A549 (cell line): ENCODE results near the gene DOCK10. TPM values are rescaled to one million over a fixed set of nuclear protein-coding genes. Genes with fewer than 3 reads are reported as not detected.

ENCODE experiments used
- ATAC-seq, 2 experiments: fragments of 200-7000 bp in 1 of 2; fragments of >200 bp in 1 of 2; cut with Nextera tagmentation in 1 of 2; cut with Tn5 transposase in 1 of 2; 3 replicates each; pipeline versions ENCODE4 v1.8.0 to v1.9.1; 2018 to 2020; ENCODE audit warnings: mild to moderate bottlenecking in 1 of 2, moderate library complexity in 1 of 2
- CTCF ChIA-PET: fragments of 300-600 bp; sonication (Branson Sonifier 250); formaldehyde crosslinking; extraction: SDS; loops from one replicate; lab custom pipeline; 2021; ENCODE audit warnings: antibody characterized with exemption, inconsistent platforms; lab: Yijun Ruan, JAX
- POLR2A ChIA-PET: fragments of 350-600 bp; formaldehyde crosslinking; extraction: SDS; loops from one replicate; lab custom pipeline; 2021; ENCODE audit warnings: antibody characterized with exemption, inconsistent platforms; lab: Yijun Ruan, JAX
- DNase-seq, 2 experiments: peaks; one replicate each; pipeline versions ENCODE4 v3.0.0 to v3.0.0-alpha.2; 2011 to 2016; ENCODE audit warnings: low read depth in 1 of 2, low spot score in 1 of 2
- FAIRE-seq: peaks from 2 replicates; lab custom pipeline; 2011; peaks lifted over from hg19 to GRCh38; lab: Jason Lieb, UNC
- H3K27ac ChIP-seq, 2 experiments: fragments of >200 bp; sonication (Bioruptor Twin); formaldehyde crosslinking; 3 replicates each; pipeline ENCODE4 v1.5.1; 2016 to 2017
- H3K4me1 ChIP-seq: fragments of >200 bp; sonication (Bioruptor Twin); formaldehyde crosslinking; 3 replicates; pipeline ENCODE4 v1.6.1; 2016
- H3K4me2 ChIP-seq: fragments of >200 bp; sonication (Bioruptor Twin); formaldehyde crosslinking; 3 replicates; pipeline ENCODE4 v1.6.1; 2016
- H3K4me3 ChIP-seq: fragments of >200 bp; sonication (Bioruptor Twin); formaldehyde crosslinking; 3 replicates; pipeline ENCODE4 v1.5.1; 2016
- H3K9me3 ChIP-seq: fragments of >200 bp; sonication (Bioruptor Twin); formaldehyde crosslinking; 3 replicates; pipeline ENCODE4 v1.6.1; 2016
- BHLHE40 ChIP-seq: IDR thresholded peaks from 2 replicates; pipeline ENCODE4 v1.6.1; 2012; ENCODE audit warnings: low read depth, low read length, inconsistent platforms
- CBX8 ChIP-seq: fragments of 200-600 bp; sonication (generic); IDR thresholded peaks from 2 replicates; pipeline ENCODE4 v1.6.1; 2016
- CHD4 ChIP-seq: fragments of 200-600 bp; sonication (generic); IDR thresholded peaks from 2 replicates; pipeline ENCODE4 v1.6.1; 2016; ENCODE audit warnings: antibody characterized with exemption, mild to moderate bottlenecking, borderline replicate concordance
- E2F6 ChIP-seq: IDR thresholded peaks from 2 replicates; pipeline ENCODE4 v1.6.1; 2012; ENCODE audit warnings: low read depth, borderline replicate concordance
- EHF ChIP-seq: fragments of 250-450 bp; sonication (Bioruptor Pico); IDR thresholded peaks from 2 replicates; pipeline ENCODE4 v1.5.0; 2020; ENCODE audit warnings: mild to moderate bottlenecking
- EP300 ChIP-seq, 2 experiments: fragments of >200 bp; sonication (Bioruptor Twin); formaldehyde crosslinking; IDR thresholded peaks; 2 replicates in 1 of 2; 3 replicates in 1 of 2; pipeline ENCODE4 v1.6.1; 2016 to 2017
- ESRRA ChIP-seq: fragments of 150-350 bp; IDR thresholded peaks from 2 replicates; pipeline ENCODE4 v1.6.1; 2014; ENCODE audit warnings: mild to moderate bottlenecking, low read length, borderline replicate concordance
- FOSB ChIP-seq: fragments of 250-450 bp; sonication (Bioruptor Pico); IDR thresholded peaks from 2 replicates; pipeline ENCODE4 v1.5.0; 2020; ENCODE audit warnings: mild to moderate bottlenecking, moderate library complexity
- GATA3 ChIP-seq: IDR thresholded peaks from 2 replicates; pipeline ENCODE4 v1.6.1; 2012; ENCODE audit warnings: borderline replicate concordance
- HOXB13 ChIP-seq: fragments of 250-450 bp; sonication (Bioruptor Pico); IDR thresholded peaks from 2 replicates; pipeline ENCODE4 v1.5.0; 2020; ENCODE audit warnings: low read depth, mild to moderate bottlenecking, moderate library complexity
- MYC ChIP-seq: IDR thresholded peaks from 2 replicates; pipeline ENCODE4 v1.6.1; 2012; ENCODE audit warnings: mild to moderate bottlenecking, inconsistent platforms, low read length, improper control_type of control experiment, borderline replicate concordance
- NPAS2 ChIP-seq: fragments of 250-450 bp; sonication (Bioruptor Pico); IDR thresholded peaks from 2 replicates; pipeline ENCODE4 v1.8.0; 2022; ENCODE audit warnings: mild to moderate bottlenecking, moderate library complexity, borderline replicate concordance
- PBX3 ChIP-seq: IDR thresholded peaks from 2 replicates; pipeline ENCODE4 v1.6.1; 2012
- PHF8 ChIP-seq: fragments of 200-600 bp; sonication (generic); IDR thresholded peaks from 2 replicates; pipeline ENCODE4 v1.6.1; 2016; ENCODE audit warnings: low read depth, mild to moderate bottlenecking, antibody characterized with exemption, moderate library complexity, borderline replicate concordance
- POLR2A ChIP-seq: IDR thresholded peaks from 2 replicates; pipeline ENCODE4 v1.6.1; 2012; ENCODE audit warnings: mild to moderate bottlenecking, low read length
- POLR2AphosphoS2 ChIP-seq: conservative IDR thresholded peaks from 2 replicates; pipeline ENCODE4 v1.6.1; 2012; ENCODE audit warnings: low read length, improper control_type of control experiment, inconsistent platforms
- RFX5 ChIP-seq: fragments of 450-650 bp; IDR thresholded peaks from 2 replicates; pipeline ENCODE4 v1.7.1; 2014; ENCODE audit warnings: antibody characterized with exemption, mild to moderate bottlenecking, moderate library complexity
- SMC3 ChIP-seq: fragments of >200 bp; sonication (Bioruptor Twin); formaldehyde crosslinking; IDR thresholded peaks from 3 replicates; pipeline ENCODE4 v1.6.1; 2018; ENCODE audit warnings: inconsistent platforms
- TP53 ChIP-seq: fragments of 250-450 bp; sonication (Bioruptor Pico); IDR thresholded peaks from 2 replicates; pipeline ENCODE4 v1.5.0; 2021; ENCODE audit warnings: mild to moderate bottlenecking, moderate library complexity
- ZFP36 ChIP-seq: fragments of 450-650 bp; IDR thresholded peaks from 2 replicates; pipeline ENCODE4 v1.6.1; 2014; ENCODE audit warnings: borderline replicate concordance; ENCODE audit not compliant: partially characterized antibody
- ZSCAN20 ChIP-seq: fragments of 250-450 bp; sonication (Bioruptor Pico); IDR thresholded peaks from 2 replicates; pipeline ENCODE4 v1.8.0; 2022; ENCODE audit warnings: mild to moderate bottlenecking, moderate library complexity
- WGBS: methylation state at CpG from one replicate; pipeline ENCODE4 v1.1.6; 2017; ENCODE audit errors: missing lambda C conversion rate; 5-methylcytosine and 5-hydroxymethylcytosine counted together
- polyA plus RNA-seq, 4 experiments: library from polyadenylated mRNA; depleted of rRNA in 3 of 4; stranded (reverse); fragments of >200 nt; fragmentation: RNase III in 1 of 4; extraction: RNeasy Plus Mini Kit Qiagen cat#74134 plus additional on column Dnase treatment in 1 of 4; gene quantifications; 2 replicates in 3 of 4; 3 replicates in 1 of 4; pipeline ENCODE4 v1.2.3, GENCODE V29; 2011 to 2017
- TF ChIP-seq, protein P1 (sequence below): fragments of >200 bp; sonication (Bioruptor Twin); formaldehyde crosslinking; IDR thresholded peaks from 2 replicates; pipeline ENCODE4 v1.6.1; 2016
- TF ChIP-seq, protein P2 (sequence below): fragments of 200-600 bp; sonication (generic); IDR thresholded peaks from 2 replicates; pipeline ENCODE4 v1.6.1; 2016; ENCODE audit warnings: antibody characterized with exemption, mild to moderate bottlenecking, moderate library complexity
- TF ChIP-seq, protein P3 (sequence below): fragments of >200 bp; sonication (Bioruptor Twin); formaldehyde crosslinking; IDR thresholded peaks from 3 replicates; pipeline ENCODE4 v1.6.1; 2016
- TF ChIP-seq, protein P4 (sequence below): fragments of 450-650 bp; IDR thresholded peaks from 2 replicates; pipeline ENCODE4 v1.6.1; 2014; ENCODE audit warnings: antibody characterized with exemption

DOCK10 gene
- polyA plus RNA-seq, 2 of the 4 experiments (the other 2 are of a cell fraction) = 43.0 to 45.3 TPM

- 84% methylated on average over 11 of the region's 11 CpGs for WGBS
- H3K9me3 ChIP-seq = no peaks in the 10 kb centered on the region
- H3K4me2 ChIP-seq = no peak overlapping the region
- DNase-seq (no peak), FAIRE-seq (no peak), ATAC-seq (no peak; a peak in 1 of 6 replicates)
- ChIA-PET CTCF (interaction anchor here (0.7 kb wide), 1 partner anchor 176 kb away, joined by 4 read pairs; no protein-coding TSS in a partner anchor), POLR2A (no interaction called here)
- TF ChIP-seq CHD4 (no peak), PBX3 (no peak), EP300 (IDR thresholded peaks at IDR 0.05) (no peak)
- H3K4me3 ChIP-seq = no peak overlapping the region
- no peaks in the 10 kb centered on the region for H3K4me1 ChIP-seq
- no peak overlapping the region for H3K27ac ChIP-seq
Observed at GRCh38 chr2:224983712-224984554, 58.3 kb downstream of the DOCK10 start.

- H3K4me3 ChIP-seq = no peak overlapping the region
- TF ChIP-seq ZFP36 (no peak), ZSCAN20 (CRISPR knock-in tag) (no peak), E2F6 (no peak), EHF (CRISPR knock-in tag) (no peak), RFX5 (no peak), SMC3 (no peak), POLR2A (no peak), MYC (no peak), TP53 (no peak)
- TF ChIP-seq, protein P1, sequence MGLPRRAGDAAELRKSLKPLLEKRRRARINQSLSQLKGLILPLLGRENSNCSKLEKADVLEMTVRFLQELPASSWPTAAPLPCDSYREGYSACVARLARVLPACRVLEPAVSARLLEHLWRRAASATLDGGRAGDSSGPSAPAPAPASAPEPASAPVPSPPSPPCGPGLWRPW = no peak
- TF ChIP-seq, protein P2, sequence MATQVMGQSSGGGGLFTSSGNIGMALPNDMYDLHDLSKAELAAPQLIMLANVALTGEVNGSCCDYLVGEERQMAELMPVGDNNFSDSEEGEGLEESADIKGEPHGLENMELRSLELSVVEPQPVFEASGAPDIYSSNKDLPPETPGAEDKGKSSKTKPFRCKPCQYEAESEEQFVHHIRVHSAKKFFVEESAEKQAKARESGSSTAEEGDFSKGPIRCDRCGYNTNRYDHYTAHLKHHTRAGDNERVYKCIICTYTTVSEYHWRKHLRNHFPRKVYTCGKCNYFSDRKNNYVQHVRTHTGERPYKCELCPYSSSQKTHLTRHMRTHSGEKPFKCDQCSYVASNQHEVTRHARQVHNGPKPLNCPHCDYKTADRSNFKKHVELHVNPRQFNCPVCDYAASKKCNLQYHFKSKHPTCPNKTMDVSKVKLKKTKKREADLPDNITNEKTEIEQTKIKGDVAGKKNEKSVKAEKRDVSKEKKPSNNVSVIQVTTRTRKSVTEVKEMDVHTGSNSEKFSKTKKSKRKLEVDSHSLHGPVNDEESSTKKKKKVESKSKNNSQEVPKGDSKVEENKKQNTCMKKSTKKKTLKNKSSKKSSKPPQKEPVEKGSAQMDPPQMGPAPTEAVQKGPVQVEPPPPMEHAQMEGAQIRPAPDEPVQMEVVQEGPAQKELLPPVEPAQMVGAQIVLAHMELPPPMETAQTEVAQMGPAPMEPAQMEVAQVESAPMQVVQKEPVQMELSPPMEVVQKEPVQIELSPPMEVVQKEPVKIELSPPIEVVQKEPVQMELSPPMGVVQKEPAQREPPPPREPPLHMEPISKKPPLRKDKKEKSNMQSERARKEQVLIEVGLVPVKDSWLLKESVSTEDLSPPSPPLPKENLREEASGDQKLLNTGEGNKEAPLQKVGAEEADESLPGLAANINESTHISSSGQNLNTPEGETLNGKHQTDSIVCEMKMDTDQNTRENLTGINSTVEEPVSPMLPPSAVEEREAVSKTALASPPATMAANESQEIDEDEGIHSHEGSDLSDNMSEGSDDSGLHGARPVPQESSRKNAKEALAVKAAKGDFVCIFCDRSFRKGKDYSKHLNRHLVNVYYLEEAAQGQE = no peak
- no peak for FAIRE-seq
- no peaks in the 10 kb centered on the region for H3K4me1 ChIP-seq
- ChIA-PET POLR2A (no interaction called here), CTCF (no interaction called here)
- H3K4me2 ChIP-seq = no peak overlapping the region
- DNase-seq = no peak
- H3K27ac ChIP-seq = no peak overlapping the region
- 89% methylated on average over 14 of the region's 14 CpGs for WGBS
- ATAC-seq = no peak
- no peaks in the 10 kb centered on the region for H3K9me3 ChIP-seq
Observed at GRCh38 chr2:224982910-224983711, 59.2 kb downstream of the DOCK10 start.

GRCh38 chr2:224982226-224982625, 60.0 kb downstream of the DOCK10 start:
- no peak for ATAC-seq
- no peaks in the 10 kb centered on the region for H3K4me1 ChIP-seq
- no peak overlapping the region for H3K4me3 ChIP-seq
- WGBS = 95% methylated on average over 10 of the region's 10 CpGs
- H3K27ac ChIP-seq = no peak overlapping the region
- H3K9me3 ChIP-seq = no peaks in the 10 kb centered on the region
- POLR2A ChIA-PET = no interaction called here
- no peak for FAIRE-seq
- H3K4me2 ChIP-seq = no peak overlapping the region
- CTCF ChIA-PET = no interaction called here
- no peak for DNase-seq
- TF ChIP-seq, protein P3, sequence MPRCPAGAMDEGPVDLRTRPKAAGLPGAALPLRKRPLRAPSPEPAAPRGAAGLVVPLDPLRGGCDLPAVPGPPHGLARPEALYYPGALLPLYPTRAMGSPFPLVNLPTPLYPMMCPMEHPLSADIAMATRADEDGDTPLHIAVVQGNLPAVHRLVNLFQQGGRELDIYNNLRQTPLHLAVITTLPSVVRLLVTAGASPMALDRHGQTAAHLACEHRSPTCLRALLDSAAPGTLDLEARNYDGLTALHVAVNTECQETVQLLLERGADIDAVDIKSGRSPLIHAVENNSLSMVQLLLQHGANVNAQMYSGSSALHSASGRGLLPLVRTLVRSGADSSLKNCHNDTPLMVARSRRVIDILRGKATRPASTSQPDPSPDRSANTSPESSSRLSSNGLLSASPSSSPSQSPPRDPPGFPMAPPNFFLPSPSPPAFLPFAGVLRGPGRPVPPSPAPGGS = no peak
- TF ChIP-seq GATA3 = no peak
- TF ChIP-seq POLR2AphosphoS2 = no peak
- TF ChIP-seq, protein P4, sequence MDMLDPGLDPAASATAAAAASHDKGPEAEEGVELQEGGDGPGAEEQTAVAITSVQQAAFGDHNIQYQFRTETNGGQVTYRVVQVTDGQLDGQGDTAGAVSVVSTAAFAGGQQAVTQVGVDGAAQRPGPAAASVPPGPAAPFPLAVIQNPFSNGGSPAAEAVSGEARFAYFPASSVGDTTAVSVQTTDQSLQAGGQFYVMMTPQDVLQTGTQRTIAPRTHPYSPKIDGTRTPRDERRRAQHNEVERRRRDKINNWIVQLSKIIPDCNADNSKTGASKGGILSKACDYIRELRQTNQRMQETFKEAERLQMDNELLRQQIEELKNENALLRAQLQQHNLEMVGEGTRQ = no peak
- TF ChIP-seq BHLHE40 = no peak
- TF ChIP-seq NPAS2 = no peak
- TF ChIP-seq ZFP36 = no peak
- no peak for TF ChIP-seq HOXB13 (CRISPR knock-in tag)
- TF ChIP-seq ESRRA = no peak
- no peak for TF ChIP-seq PHF8
- TF ChIP-seq SMC3 = no peak
- TF ChIP-seq CBX8 = no peak
- no peak for TF ChIP-seq FOSB
